NCI-H1436 (cell line): ENCODE measurements around the gene TFE3.

Experiments used
- DNase-seq: peaks from one replicate; lab custom pipeline; 2025; lab: John Stamatoyannopoulos, UW

Gene TFE3

GRCh38 chrX:49043220-49043986 lies at the start of gene TFE3:
Gene TFE3 (minus strand): TSS chrX:49043357. CDS start chrX:49043226, 131 bp downstream.
- DNase-seq = peak; percentile 96

GRCh38 chrX:49089553-49089952 lies 46.4 kb upstream of the TFE3 start:
- DNase-seq = no peak

- no peak for DNase-seq
These were observed 39.2 kb upstream of the TFE3 start for GRCh38 chrX:49082271-49082871.

GRCh38 chrX:49079489-49080428 lies 36.6 kb upstream of the TFE3 start, which contains the start of gene WDR45:
Gene WDR45 (minus strand): TSS chrX:49079887. CDS start chrX:49078095, 1,792 bp downstream.
- DNase-seq = peak; percentile 2

- no peak for DNase-seq
These were observed 34.8 kb upstream of the TFE3 start for GRCh38 chrX:49077941-49078340.

- DNase-seq = no peak
These were observed 32.2 kb upstream of the TFE3 start for GRCh38 chrX:49075347-49075746.

- DNase-seq = peak; percentile 77
These were observed 30.7 kb upstream of the TFE3 start, which contains the start of gene PRAF2 for GRCh38 chrX:49073601-49074575. Gene PRAF2 (minus strand): TSS chrX:49074002. CDS start chrX:49073987, 15 bp downstream.

- DNase-seq = no peak
These were observed 29.5 kb upstream of the TFE3 start for GRCh38 chrX:49072712-49073095.

GRCh38 chrX:49071877-49072711 lies 28.9 kb upstream of the TFE3 start:
- DNase-seq = no peak

- no peak for DNase-seq
These were observed 27.8 kb upstream of the TFE3 start for GRCh38 chrX:49070988-49071387.

GRCh38 chrX:49069038-49069437 lies 25.9 kb upstream of the TFE3 start:
- no peak for DNase-seq

- no peak for DNase-seq
These were observed 24.3 kb upstream of the TFE3 start for GRCh38 chrX:49067285-49068120.

- no peak for DNase-seq
These were observed 23.5 kb upstream of the TFE3 start for GRCh38 chrX:49066690-49067089.

- DNase-seq = no peak
These were observed 23.1 kb upstream of the TFE3 start for GRCh38 chrX:49066278-49066677.

- no peak for DNase-seq
These were observed 21.6 kb upstream of the TFE3 start for GRCh38 chrX:49064735-49065134.

- no peak for DNase-seq
These were observed 21.1 kb upstream of the TFE3 start for GRCh38 chrX:49064303-49064702.

GRCh38 chrX:49063715-49064114 lies 20.6 kb upstream of the TFE3 start:
- no peak for DNase-seq

GRCh38 chrX:49061916-49062315 lies 18.8 kb upstream of the TFE3 start:
- no peak for DNase-seq

- no peak for DNase-seq
These were observed 18.3 kb upstream of the TFE3 start for GRCh38 chrX:49061490-49061889.
